ENCODE data around the gene WNK2.

The WNK2 gene

DNA sequence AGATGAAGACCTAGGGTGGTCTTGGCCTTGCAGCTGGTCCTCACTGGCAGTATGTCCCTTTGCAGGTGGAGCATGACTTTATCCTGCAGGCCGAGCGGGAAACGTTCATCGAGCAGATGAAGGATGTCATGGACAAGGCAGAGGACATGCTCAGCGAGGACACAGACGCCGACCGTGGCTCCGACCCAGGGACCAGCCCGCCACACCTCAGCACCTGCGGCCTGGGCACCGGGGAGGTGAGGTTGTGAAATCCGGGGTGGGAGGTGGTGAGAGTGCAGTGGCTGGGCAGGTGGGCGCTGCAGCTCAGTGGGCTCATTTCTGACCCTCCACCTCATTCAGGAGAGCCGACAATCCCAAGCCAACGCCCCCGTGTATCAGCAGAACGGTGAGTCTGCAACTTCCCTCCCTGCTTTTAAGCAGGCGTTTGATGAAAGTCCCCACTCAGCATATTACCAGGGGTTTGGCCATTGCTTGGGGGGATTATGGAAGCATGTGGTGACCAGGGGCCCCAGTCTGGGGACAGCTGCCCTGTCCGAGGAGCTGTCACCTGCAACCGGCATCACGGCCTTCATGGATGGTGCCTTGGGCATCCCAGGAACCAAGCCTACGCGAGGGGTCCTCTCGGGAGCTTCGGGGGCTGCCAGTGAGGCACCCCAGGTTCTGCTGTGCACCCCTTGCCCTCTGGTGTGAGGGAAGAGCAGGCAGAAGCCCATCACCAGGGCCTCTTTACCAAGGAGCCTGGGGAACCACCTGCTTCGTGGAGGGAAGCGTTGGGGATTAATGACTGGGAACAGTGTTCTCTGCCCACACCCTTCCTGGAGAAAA lies 84.0 kb downstream of the WNK2 start:
- no peak for DNase-seq

DNA sequence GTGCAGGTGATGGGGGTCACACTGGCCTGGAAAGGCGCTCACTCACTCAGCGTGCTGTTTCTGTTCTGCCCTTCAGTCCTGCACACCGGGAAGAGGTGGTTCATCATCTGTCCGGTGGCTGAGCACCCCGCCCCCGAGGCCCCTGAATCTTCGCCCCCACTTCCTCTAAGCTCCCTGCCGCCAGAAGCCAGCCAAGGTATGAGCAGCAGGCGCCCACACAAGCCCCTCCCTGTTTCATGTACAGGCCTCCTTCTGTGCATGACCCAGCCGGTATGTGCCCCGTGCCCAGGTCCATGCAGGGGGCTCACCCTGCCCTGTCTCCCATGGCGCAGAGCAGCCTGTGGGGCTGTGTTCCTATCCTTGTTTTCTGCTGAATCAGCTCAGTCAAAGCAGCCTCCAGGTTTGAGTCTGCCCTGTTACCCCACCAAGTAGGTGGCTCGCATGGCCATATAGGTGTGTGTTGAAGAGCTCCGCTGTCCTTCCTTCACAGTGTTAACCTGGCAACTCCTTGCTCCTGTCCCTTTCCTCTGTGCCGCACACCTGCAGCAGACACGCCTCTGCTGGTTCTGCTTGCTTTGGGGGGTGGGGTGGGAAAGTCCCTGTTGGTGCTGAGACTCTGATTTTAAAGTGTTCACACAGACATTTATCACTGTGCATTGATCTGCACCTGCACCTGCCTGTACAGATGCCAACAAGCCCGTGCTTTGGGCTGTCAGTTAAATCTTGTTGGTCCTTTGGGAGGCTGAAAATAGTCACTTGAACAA lies 84.8 kb downstream of the WNK2 start:
- no peak for DNase-seq

DNA sequence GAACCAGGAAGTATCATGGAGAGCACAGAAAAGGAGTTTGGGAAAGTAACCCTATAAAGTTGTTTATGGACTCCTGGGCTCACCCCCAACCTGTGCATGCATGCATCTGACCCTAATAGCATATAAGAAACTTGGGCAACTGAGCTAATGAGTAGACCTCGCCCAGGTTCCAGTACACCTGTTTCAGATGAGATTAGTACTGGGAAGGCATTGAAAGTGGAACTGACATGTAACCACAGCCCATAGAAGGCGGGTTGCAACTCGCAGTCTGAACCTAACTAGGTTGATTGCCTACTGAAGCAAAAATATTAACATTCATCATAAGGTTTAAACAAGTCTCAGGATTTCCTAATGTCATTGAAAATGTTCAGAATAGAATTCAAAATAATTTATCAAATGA lies 87.0 kb downstream of the WNK2 start:
- DNase-seq, result no peak

DNA sequence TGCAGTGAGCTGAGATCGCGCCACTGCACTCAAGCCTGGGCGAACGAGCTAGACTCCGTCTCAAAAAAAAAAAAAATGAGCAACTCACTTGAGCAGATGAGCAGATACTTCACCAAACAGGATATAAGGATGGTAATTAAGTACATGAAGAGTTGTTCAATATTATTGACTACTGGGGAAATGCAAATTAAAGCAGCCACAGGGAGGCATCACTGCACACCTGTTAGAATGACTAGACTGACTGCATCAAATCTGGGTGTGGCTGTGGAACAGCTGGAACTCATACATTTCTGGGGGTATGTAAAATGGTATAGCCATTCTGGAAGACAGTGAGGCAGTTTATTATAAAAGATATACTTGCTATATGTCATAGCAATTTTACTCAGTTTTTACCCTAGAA lies 93.0 kb downstream of the WNK2 start:
- no peak for DNase-seq

DNA sequence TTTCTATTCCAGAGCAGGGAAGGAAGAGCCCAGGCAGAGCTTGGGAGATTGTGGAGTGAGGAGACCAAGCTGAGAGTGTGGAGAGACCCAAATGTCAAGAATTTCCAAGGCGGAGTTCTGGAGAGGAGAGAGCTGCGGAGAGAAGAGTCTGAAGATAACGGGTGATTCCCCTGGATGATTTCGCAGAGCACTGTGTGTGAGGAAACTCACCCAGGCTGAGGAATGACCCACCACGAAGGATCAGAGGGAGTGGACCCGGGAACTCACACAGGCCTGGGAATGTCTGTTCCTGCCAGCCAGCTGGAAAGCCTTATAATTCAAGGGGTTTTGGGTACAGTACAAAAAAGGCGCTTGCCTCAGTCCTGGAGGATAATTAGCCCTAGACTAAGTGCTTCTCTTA lies 94.2 kb downstream of the WNK2 start:
- no peak for DNase-seq

GRCh38 chr9:93280661-93281259 lies 96.8 kb downstream of the WNK2 start:
- DNase-seq, result no peak

- DNase-seq, result no peak
These were observed 102.6 kb downstream of the WNK2 start for GRCh38 chr9:93286252-93287188.

DNA sequence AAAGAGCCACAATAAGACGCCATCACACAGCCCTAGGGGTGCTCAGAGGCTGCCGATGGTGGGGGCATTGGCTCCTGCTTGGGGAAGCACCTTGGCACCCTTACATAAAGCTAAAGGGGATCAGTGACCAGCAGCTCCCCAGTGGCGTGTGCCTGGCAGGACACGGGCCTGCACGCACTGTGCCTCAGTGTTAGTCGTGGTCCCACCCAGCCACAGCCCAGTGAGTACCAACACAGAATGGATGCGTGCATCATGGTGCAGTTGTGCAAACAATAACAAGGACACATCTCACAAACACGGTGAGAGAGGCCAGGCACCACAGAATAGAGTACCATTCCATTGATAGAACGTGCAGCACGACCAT lies 103.2 kb downstream of the WNK2 start:
- no peak for DNase-seq

DNA sequence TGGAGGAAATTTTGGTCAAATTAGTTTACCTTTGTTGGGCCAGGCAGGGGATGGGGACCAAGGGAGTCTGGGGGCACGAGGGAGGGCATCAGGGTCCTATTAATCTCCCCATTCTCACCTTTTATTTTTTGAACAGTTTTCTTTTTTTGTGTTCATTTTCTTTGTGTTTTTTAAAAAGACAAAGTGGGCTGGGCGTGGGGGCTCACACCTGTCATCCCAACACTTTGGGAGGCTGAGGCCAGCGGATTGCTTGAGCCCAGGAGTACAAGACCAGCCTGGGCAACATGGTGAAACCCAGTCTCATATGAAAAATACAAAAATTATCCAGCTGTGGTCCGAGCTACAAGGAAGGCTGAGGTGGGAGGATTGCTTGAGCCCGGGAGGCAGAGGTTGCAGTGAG lies 103.7 kb downstream of the WNK2 start:
- DNase-seq, result no peak

GRCh38 chr9:93288341-93288740 lies 104.4 kb downstream of the WNK2 start:
- DNase-seq, result no peak

GRCh38 chr9:93288891-93289883 lies 105.2 kb downstream of the WNK2 start:
- DNase-seq, result no peak

DNA sequence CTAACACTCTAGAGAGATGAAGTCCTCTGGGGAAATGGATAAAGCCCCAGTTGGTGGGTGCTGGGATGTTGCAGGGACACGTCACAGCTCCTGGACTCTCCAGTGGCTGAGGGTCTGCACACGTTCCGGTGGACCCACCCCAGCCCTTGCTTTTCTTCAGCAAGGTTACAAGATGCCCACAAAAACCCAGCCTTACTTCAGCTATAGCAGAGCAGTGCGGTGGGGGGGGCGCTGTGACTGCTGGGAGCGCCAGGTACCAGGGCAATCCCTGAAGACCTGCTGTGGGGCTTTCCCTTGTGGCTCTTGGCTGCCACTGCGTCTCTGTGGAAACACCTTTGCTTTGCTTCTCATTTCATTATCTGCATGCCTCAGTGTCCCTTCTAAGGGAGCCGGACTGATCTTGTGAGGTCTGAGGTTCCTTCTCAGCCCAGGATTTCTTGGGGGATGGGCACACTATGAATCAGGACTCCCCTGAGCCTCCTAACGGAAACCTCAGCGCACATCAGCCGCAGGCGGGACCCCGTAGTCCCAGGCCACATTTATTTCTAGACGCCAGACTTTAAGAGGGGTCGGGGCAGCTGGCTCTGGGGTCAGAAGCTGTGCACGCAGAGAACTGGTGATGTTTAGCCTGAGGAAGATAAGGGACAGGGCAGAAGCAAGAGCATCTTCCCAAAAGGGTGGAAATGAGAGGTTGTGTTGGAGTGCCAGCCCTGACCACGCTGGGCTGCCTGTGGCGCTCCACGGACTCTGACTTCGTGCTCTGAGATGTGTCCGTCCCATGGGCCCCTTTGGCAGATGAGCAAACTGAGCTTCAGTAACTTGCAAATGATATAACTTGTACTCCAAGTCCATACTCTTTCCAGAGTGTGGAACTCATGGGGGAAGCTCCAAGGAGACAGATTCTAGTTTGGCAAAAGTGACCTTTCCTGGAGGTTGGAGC lies 106.8 kb downstream of the WNK2 start:
- DNase-seq, result no peak

DNA sequence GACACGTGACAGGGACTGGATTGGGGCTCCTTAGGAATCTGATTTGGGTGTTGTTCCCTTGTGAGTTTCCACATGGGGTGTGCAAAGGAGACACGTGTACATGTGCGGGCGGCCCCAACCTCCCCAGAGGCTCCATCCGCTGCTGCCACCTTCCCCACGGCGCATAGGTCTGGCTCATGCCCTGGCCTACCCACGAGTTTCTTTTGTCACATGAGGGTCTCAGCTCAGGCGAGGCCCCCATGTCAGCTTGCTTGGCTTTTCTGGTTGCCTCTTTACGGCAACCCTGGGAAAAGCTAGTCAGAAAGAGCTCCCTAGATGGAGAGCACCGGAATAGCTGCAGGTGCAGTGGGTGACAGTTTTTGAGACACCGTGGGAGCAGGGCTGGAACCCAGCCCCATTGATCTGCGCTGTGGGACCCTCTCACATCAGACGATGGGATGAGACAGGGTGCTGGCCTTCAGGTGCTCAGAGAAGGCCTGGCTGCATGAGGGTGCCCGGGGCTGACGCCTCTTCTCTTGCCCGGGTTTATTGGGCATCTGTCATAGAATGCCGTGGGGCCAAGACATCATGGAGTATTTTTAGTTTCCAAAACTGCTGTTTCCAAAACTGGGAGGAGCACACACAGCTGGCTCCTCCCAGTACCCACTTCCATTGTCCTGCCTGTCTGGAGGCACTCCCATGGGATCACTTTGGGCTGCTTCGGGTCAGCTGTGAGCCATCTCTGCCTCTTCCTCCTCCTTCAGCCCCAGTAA lies 107.8 kb downstream of the WNK2 start:
- DNase-seq, result no peak

GRCh38 chr9:93292288-93292615 lies 108.3 kb downstream of the WNK2 start:
- DNase-seq, result no peak

DNA sequence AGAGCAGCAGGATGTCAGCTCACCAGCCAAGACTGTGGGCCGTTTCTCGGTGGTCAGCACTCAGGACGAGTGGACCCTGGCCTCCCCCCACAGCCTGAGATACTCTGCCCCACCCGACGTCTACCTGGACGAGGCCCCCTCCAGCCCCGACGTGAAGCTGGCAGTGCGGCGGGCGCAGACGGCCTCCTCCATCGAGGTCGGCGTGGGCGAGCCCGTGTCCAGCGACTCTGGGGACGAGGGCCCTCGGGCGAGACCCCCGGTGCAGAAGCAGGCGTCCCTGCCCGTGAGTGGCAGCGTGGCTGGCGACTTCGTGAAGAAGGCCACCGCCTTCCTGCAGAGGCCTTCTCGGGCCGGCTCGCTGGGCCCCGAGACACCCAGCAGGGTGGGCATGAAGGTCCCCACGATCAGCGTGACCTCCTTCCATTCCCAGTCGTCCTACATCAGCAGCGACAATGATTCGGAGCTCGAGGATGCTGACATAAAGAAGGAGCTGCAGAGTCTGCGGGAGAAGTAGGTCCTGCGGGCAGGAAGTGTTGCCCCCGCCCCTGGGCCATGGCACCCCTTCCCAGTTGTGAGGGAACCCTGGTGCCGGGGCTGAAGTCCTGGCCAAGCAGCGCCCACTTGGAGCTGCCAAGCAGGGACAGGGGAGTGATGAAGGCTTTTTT lies 108.9 kb downstream of the WNK2 start:
- DNase-seq, result no peak

- no peak for DNase-seq
These were observed 110.1 kb downstream of the WNK2 start for GRCh38 chr9:93294011-93294410.

DNA sequence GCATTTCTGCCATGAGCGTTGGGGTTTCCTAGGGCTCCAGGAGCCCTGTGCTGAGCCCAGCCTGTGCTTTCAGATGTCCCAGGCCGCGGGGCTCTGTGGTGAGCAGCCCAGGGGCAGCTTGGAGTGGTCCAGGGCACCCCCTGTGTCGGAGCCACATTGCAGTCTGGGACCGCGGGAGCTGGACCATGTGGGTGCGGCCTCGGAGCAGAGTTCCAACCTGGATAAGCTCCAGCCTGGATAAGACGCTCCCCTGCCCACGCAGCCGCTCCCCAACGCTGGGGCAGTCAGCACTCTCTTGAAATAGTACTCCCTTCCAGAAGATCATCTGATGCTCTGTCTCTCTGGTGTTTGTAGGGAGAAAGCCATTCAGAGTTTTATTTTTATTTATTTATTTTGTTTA lies 111.1 kb downstream of the WNK2 start:
- DNase-seq, result no peak

GRCh38 chr9:93295456-93296076 lies 111.6 kb downstream of the WNK2 start:
- DNase-seq, result no peak
